PFSK-1 (cell line): ENCODE results near the gene SPIB.

ENCODE experiments used
- FOXP2 ChIP-seq: optimal IDR thresholded peaks from 2 replicates; pipeline ENCODE3; 2011; ENCODE audit warnings: borderline replicate concordance, control low read depth, inconsistent platforms; ENCODE audit not compliant: insufficient read depth; ENCODE audit errors: extremely low read length, extremely low read depth
- POLR2AphosphoS5 ChIP-seq: IDR thresholded peaks from 2 replicates; pipeline ENCODE4 v1.6.1; 2012; ENCODE audit warnings: low read depth, mild to moderate bottlenecking, control low read depth, low read length, moderate library complexity
- SIN3A ChIP-seq: IDR thresholded peaks from 2 replicates; pipeline ENCODE4 v1.6.1; 2012; ENCODE audit warnings: mild to moderate bottlenecking, low read length, moderate library complexity, borderline replicate concordance; ENCODE audit not compliant: insufficient read depth
- TAF1 ChIP-seq: IDR thresholded peaks from 2 replicates; pipeline ENCODE4 v1.6.1; 2012; ENCODE audit warnings: low read length, control low read depth, borderline replicate concordance; ENCODE audit not compliant: insufficient read depth
- TF ChIP-seq, protein P1 (sequence below), 2 experiments: IDR thresholded peaks; 2 replicates each; pipeline versions ENCODE4 v1.6.1 to v1.8.0; 2011 to 2012; ENCODE audit warnings: low read depth in 2 of 2, low read length in 2 of 2, control low read depth in 1 of 2, inconsistent platforms in 1 of 2, mild to moderate bottlenecking in 1 of 2, moderate library complexity in 1 of 2; ENCODE audit not compliant: insufficient read depth in 1 of 2

The SPIB gene

DNA sequence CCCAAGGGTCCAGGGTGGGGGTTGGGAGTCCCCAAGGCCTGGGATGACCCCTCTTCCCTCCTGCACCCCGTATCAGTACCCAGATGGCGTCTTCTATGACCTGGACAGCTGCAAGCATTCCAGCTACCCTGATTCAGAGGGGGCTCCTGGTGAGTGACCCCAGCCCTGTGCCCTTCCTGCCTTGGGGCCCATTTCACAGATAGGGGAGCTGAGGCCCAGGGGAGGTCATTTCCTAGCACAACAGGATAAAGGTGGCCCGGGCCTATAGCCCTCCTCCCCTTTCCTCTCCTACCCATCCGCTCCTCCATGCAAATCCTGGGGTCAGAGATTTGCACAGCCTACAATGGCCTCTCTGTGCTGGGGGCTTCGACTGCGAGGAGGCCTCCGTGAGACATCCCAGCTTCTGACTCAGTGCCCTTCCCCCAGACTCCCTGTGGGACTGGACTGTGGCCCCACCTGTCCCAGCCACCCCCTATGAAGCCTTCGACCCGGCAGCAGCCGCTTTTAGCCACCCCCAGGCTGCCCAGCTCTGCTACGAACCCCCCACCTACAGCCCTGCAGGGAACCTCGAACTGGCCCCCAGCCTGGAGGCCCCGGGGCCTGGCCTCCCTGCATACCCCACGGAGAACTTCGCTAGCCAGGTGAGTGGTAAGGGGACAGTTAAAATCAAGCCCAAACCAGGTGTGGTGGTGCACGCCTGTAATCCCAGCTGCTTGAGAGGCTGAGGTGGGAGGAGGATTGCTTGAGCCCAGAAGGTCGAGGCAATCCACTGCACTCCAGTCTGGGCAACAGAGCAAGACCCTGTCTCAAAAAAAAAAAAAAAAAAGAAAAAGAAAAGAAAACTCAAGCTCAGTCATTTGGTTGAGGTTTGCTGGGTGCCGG lies 3.9 kb downstream of the SPIB start:
- TF ChIP-seq TAF1 (no peak), FOXP2 (no peak), SIN3A (no peak)

DNA sequence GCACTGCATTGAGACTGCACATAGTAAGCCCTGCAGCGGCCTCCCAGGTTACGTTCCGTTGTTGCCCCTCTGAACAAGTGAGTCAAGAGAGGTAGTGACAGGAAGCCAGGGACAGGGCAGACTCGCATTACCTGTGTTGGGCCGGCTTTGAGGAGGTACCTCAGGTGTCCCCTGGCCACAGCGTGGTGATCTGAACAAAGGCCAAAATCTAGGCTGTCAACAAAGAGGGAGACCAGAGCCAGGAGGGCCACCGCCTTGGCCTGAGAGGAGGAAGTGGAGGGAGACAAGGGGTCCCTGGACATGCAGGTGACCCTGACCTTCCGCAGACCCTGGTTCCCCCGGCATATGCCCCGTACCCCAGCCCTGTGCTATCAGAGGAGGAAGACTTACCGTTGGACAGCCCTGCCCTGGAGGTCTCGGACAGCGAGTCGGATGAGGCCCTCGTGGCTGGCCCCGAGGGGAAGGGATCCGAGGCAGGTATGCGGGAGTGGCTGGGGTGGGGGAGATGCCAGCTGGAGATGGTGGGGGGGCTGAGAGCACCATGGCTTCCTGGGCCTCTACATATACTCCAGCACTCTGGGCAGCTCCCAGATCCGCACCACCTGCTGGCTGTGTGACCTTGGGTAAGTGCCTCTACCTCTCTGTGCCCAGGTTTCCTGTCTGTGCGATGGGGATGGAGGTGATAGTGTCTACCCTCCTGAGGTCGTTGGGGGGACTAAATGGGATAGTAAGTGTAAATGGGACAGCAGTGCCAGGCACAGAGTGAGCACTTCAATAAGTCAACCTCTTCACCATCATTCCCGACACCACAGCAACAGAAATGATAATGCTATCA lies 4.8 kb downstream of the SPIB start:
- TF ChIP-seq TAF1 (no peak), FOXP2 (no peak), SIN3A (no peak), POLR2AphosphoS5 (no peak)
- TF ChIP-seq, protein P1, sequence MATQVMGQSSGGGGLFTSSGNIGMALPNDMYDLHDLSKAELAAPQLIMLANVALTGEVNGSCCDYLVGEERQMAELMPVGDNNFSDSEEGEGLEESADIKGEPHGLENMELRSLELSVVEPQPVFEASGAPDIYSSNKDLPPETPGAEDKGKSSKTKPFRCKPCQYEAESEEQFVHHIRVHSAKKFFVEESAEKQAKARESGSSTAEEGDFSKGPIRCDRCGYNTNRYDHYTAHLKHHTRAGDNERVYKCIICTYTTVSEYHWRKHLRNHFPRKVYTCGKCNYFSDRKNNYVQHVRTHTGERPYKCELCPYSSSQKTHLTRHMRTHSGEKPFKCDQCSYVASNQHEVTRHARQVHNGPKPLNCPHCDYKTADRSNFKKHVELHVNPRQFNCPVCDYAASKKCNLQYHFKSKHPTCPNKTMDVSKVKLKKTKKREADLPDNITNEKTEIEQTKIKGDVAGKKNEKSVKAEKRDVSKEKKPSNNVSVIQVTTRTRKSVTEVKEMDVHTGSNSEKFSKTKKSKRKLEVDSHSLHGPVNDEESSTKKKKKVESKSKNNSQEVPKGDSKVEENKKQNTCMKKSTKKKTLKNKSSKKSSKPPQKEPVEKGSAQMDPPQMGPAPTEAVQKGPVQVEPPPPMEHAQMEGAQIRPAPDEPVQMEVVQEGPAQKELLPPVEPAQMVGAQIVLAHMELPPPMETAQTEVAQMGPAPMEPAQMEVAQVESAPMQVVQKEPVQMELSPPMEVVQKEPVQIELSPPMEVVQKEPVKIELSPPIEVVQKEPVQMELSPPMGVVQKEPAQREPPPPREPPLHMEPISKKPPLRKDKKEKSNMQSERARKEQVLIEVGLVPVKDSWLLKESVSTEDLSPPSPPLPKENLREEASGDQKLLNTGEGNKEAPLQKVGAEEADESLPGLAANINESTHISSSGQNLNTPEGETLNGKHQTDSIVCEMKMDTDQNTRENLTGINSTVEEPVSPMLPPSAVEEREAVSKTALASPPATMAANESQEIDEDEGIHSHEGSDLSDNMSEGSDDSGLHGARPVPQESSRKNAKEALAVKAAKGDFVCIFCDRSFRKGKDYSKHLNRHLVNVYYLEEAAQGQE (IDR thresholded peaks at IDR 0.05; ENCODE audit: insufficient read depth in 1 of 2, low read depth in 2 of 2, low read length in 2 of 2) = no peak

DNA sequence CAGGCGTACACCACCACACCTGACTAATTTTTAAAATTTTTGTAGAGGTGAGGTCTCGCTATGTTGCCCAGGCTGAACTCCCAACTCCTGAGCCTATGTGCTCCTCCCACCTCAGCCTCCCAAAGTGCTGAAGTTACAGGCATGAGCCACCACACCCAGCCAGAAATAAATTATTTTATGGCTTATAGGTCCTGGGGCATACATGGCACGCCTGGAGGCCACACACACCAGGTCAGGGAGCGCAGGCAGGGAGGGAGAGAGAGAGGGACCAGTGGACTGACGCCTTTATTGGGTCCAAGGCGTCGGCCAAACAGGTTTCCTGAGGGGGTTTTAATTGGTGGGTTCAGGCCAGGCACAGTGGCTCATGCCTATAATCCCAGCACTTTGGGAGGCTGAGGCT lies 6.8 kb downstream of the SPIB start:
- TF ChIP-seq SIN3A (no peak), TAF1 (no peak), POLR2AphosphoS5 (no peak), FOXP2 (no peak)
- TF ChIP-seq, protein P1 (IDR thresholded peaks at IDR 0.05; ENCODE audit: insufficient read depth in 1 of 2, low read depth in 2 of 2, low read length in 2 of 2) = no peak

DNA sequence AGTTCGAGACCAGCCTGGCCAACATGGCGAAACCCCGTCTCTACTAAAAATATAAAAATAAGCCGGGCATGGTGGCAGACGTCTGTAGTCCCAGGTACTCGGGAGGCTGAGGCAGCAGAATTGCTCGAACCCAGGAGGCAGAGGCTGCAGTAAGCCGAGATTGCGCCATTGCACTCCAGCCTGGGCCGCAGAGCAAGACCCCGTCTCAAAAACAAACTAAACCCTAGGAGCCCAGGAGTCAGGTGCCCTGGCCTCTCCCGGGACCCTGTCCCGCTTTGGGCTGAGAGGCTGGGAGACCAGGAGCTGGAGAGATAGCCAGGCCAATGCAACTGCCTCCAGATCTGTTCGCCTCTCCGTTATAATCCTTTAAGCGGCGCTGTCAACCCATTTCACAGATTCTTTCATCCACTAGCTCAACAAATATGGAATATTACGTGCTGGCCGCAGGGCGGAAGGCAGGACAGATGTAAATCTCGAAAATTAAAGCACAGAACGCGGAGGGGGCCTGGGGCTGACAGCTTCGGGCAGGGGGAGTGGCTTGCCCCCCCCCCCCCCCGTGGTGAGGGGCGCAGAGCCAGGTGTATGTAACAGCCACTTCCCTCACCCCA lies 8.7 kb downstream of the SPIB start:
- TF ChIP-seq POLR2AphosphoS5 (no peak), TAF1 (no peak), SIN3A (no peak), FOXP2 (no peak)
- TF ChIP-seq, protein P1 (IDR thresholded peaks at IDR 0.05; ENCODE audit: insufficient read depth in 1 of 2, low read depth in 2 of 2, low read length in 2 of 2) = no peak

DNA sequence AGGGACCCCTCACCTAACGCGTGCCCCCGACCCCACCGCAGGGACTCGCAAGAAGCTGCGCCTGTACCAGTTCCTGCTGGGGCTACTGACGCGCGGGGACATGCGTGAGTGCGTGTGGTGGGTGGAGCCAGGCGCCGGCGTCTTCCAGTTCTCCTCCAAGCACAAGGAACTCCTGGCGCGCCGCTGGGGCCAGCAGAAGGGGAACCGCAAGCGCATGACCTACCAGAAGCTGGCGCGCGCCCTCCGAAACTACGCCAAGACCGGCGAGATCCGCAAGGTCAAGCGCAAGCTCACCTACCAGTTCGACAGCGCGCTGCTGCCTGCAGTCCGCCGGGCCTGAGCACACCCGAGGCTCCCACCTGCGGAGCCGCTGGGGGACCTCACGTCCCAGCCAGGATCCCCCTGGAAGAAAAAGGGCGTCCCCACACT lies 9.3 kb downstream of the SPIB start:
- TF ChIP-seq TAF1 = no peak
- TF ChIP-seq FOXP2 = no peak
- TF ChIP-seq, protein P1 (IDR thresholded peaks at IDR 0.05; ENCODE audit: insufficient read depth in 1 of 2, low read depth in 2 of 2, low read length in 2 of 2) = no peak
- TF ChIP-seq SIN3A = no peak
- no peak for TF ChIP-seq POLR2AphosphoS5
